Activated CD4-positive, CD25-positive, alpha-beta regulatory T cell treated with anti-CD3 and anti-CD28 coated beads, Interleukin-2, amount 50 U/mL, for 24 hours (primary cell): Measurements from ENCODE around the gene ARPC2.
A peak's percentile ranks its signal among the peaks of the same experiment; 100 is the strongest.
"Not testable (repeated sequence)": the region's sequence is repeated elsewhere in the genome, so short reads cannot be mapped to it uniquely, and the experiment has no call there.

Experiments
- ATAC-seq, 2 donors: fragments of 150-1000 bp; cut with Tn5 transposase; one replicate each; pipeline ENCODE4 v1.10.0; 2021; ENCODE audit warnings: mild to moderate bottlenecking in 1 of 2, moderate library complexity in 1 of 2

Gene ARPC2

DNA sequence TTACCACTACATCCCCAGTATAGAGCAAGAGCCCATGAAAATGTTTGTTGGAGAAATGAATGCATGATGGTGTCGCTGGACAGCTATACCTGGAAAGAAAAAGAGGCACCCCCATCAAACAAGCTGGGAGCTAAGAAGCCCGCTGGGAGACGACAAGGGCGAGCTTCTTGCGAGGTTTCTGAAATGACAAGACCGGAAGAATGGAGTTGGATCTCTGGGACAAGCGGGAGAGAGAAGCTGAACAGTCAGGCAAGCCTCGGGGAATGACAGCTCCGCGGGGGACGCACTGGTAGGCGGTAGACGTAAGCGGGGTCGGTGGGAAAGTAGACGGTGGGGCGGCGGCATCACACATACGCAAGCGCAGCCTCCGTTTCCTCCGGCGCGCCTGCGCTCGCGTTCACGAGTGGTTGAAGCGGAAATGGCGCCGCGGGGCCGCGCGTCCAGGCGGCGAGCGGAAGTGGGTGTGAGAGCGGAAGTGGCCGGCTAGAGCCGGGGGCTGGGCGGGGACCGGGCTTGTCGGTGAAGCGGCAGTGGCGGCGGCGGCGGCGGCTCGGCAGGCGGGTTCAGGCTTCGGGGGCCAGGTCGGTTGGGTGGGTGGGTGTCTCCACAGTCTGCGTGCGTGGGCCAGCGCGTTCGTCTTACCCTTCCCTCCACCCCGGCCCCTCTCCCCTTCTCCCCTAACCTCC lies at the start of gene ARPC2:
TSS of gene ARPC2 (plus strand) at position 516 of the 686 bp plus-strand sequence. CDS start 282 bp downstream, outside the sequence.
- ATAC-seq = peak; percentile 70 to 72

GRCh38 chr2:218168016-218168415 lies 49.0 kb upstream of the ARPC2 start:
- no peak for ATAC-seq

DNA sequence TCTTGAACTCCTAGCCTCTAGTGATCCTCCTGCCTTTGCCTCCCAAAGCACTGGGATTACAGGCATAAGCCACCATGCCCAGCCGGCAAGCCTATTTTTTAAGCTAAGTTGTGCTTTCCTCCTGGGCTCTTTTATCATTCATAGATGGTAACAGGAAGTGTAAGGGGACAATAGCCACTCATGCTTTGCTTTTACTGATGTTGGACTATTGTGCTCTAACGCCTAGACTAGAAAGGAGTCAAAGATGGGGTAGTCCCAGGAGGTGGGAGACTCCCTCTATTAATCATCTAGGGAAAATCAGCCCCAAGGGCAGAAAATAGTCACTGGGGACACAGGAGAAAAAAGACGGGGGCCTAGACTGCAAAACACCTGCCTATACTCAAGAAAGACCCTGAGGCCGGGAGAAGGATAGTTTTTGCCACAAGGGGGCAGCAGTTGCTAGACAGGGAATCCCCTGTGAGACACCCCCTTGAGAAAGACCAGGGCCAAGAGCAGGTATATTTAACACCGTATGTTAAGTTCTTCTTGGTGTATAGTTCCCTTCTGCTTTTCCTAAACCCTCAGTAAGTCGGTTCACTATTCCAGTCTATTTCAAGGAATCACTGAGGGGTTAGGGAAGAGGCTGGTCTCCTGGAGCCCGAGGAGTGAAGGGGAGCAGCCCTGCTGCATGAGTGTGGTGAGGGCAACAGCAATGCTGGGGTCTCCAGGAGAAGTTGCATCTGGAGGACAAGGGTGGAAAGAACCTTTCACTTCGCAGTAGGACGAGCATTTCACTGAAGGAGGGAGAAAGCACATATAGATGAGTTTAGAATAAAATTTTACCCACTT lies 48.1 kb upstream of the ARPC2 start:
- peak; percentile 49 to 63 for ATAC-seq

DNA sequence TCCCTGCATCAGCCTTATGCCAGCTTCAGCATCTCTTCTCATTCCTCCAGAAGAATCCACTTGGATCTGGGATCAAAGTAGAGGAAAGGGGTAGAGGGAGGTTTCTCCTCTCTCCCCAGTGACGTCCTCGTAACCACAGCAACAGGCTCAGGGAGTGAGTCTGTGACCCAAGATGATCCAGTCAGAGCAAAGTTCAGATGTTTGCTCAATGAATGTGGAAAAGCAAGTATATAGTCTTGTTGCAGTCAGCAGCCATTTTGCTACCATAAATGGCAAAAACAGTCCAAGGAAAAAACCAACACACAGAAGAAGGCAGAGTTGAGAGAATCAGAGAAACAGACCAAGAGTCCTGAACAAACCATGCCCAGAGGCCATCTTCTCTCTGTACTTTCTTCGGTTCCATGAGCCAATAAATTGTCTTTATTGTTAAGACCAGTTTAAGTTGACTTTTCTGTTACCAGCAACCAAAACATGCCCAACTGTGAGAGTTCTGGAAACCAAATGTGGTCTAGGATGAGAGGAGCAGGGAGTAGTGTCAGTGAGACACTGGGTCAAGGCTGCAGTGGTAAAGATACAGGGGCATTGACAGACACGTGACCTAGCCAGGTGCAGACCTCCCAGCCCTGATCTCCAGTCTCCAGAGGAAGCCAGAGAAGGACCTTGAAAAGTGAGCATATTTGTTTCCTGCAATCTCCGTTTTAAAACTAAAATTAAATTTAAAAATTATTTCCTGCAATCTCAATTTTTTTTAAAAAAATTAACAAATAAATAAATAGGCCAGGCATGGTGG lies 47.0 kb upstream of the ARPC2 start:
- ATAC-seq = no peak

GRCh38 chr2:218171744-218172143 lies 45.2 kb upstream of the ARPC2 start:
- not testable (repeated sequence) for ATAC-seq

- ATAC-seq = no peak
These were observed 44.1 kb upstream of the ARPC2 start for GRCh38 chr2:218172845-218173244.

GRCh38 chr2:218179782-218180181 lies 37.2 kb upstream of the ARPC2 start:
- ATAC-seq = no peak

DNA sequence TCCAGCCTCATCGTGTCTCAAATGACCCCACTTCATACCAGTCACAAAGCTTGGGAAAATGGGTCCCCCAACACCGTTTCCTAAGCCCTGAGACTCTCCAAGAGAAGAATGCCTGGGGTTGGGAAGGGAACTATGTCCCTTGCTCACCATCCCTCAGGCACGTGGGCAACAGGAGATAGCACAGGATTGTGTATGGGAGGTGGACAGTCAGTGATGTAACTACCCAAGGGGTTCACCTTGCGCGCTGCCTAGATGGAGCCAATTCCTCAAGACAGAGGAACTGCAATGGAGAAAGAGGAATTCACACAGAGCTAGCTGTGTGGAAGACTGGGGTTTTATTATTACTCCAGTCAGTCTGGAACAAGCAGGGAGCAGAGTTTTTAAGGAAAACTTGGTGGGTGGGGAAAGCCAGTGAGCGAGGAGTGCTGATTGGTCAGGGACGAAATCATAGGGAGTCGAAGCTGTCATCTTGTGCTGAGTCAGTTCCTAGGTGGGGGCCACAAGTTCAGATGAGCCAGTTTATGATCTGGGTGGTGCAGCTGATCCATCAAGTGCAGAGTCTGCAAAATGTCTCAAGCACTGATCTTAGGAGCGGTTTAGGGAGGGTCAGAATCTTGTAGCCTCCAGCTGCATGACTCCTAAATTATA lies 36.4 kb upstream of the ARPC2 start:
- no peak for ATAC-seq

- ATAC-seq = no peak
These were observed 32.7 kb upstream of the ARPC2 start for GRCh38 chr2:218184331-218184730.

DNA sequence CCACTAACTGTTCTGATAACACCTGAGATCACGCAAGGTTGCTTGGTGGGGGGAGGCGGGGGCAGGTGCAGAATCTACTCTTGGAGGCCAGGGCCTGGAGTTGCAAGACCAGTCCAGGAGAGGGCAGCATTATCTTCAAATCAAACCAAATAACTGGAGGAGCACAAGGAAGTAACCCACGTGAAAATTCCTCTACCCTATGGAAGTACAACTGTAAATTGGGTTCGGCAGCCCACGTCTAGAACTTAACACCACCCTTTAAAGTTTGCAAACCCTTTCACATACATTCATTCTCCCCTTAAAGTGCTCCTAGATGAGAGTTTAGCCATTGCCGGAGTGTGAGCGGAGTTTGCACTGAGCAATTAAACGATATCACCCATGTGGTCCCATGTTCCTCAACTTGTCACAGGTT lies 30.6 kb upstream of the ARPC2 start:
- ATAC-seq = peak; percentile 84 to 85

- no peak for ATAC-seq
These were observed 30.1 kb upstream of the ARPC2 start for GRCh38 chr2:218186876-218187275.

DNA sequence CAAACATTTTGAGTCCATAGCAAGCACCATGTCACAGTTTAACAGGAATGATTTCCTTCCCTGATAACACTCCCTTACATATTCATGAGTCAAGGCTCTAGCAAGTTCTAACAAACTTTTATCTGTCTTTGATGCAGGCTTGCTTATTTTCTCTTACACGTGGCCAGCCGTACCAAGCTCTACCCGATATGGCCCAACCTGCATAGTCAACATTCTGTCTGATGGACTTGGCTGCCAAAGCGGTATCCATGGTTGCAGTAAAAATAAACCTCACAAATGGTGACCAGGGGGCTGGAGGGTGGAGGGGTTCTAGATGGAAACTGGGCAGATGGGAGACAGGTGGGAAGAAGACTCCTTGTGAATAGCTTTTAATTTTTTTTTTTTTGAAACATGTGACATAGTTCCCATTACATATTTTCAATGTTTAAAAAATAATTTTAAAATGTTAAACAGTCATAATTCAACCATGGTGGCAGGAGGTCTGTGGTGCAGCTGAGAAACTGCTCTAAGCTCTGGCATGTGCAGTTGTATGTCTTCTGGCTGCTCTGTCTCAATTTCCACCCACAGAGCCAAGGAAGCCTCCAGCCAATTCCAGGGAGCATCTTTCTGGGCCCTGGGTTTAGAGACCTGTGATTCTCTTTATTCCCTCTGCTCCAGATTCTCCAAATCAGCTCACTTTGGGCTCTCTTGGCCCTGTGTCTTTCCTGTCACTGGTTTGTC lies 29.5 kb upstream of the ARPC2 start:
- no peak for ATAC-seq

- ATAC-seq = no peak
These were observed 28.5 kb upstream of the ARPC2 start for GRCh38 chr2:218188528-218188927.

- no peak for ATAC-seq
These were observed 24.0 kb upstream of the ARPC2 start for GRCh38 chr2:218192902-218193430.

DNA sequence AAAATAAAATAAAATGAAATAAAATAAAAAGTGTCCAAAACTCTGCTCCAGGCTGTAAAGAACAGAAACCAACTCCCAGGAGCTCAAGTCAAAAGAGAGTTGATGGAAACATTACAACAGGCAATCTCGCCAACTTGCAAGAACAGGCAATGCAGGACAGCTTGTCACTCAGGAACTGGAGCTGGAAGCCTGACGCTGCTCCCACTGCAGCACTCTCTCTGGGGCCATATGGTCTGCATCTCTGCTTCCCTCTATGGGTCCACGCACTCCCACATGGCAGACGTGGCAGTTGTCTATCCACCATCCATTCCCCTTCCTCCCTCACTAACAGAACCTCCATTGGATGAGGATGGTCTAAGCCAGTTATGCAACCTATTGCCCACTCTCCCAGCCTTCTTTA lies 23.3 kb upstream of the ARPC2 start:
- no peak for ATAC-seq

- ATAC-seq = no peak
These were observed 22.1 kb upstream of the ARPC2 start for GRCh38 chr2:218194880-218195279.

- ATAC-seq = no peak
These were observed 20.0 kb upstream of the ARPC2 start for GRCh38 chr2:218196974-218197373.

DNA sequence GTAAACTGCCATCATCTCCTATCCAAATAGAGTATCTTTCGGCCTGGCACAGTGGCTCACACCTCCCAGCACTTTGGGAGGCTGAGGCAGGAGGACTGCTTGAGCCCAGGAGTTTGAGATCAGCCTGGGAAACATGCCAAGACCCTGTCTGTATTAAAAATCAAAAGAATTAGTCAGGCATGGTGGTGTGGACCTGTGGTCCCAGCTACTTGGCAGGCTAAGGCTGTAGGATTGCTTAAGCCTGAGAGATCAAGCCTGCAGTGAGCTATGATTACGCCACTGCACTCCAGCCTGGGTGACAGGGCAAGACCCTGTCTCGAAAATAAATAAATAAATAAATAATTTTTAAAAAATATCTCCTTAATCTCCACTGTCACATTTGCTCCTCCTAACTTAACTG lies 14.7 kb upstream of the ARPC2 start:
- no peak for ATAC-seq

DNA sequence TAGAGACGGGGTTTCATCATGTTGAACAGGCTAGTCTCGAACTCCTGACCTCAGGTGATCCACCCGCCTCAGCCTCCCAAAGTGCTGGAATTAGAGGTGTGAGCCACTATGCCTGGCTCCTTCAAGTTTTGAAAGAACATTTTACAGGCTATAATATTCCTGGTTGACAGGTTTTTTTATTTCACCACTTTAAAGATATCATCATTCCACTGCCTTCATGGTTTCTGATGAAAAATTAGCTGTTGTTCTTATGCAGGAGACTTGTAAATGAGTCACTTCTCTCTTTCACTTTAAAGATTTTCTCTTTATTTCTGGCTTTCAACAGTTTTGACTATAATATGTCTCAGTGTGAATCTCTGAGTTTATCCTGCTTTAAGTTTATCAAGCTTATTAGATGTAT lies 7.9 kb upstream of the ARPC2 start:
- no peak for ATAC-seq

DNA sequence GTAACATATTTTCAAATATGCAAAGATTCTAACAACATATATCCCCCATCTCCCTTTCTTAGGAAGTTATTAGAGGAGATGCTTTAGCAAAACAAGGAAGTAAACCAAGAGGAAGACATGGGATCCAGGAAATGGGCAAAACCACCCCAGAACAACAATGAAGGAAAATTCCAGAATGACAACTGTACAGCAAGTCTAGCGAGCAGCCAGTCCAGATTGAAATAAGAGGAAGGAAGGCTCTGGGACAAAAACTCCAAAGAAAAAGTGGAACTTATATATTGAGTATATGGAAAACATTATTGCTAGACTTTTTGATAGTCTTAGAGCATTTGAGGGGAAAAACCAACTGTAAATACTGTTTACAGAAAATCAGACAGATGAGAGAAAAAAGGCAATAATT lies 2.9 kb upstream of the ARPC2 start:
- ATAC-seq = no peak

GRCh38 chr2:218216336-218216673 lies 684 bp upstream of the ARPC2 start:
- ATAC-seq = no peak
